ENCODE data around the gene ATOSA.

ATOSA gene

DNA sequence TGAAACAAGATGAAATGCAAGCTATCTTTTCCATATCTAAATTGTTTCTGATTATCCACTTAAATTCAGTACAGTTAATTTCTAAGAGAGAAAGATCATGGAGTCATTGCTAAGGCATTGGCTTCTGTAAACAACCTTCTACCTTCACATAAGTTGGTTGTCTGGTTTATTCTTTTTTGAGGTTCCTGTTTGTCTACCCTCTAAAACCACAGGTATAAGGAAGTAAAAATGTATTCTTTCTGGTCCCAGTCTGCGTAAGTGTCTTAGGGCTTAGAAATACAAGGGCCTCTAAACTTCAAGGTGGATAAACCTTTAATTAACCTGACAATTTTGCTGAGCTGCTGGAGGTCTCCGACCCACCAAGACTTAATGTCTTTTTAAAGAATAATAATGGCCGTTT is 3.6 kb upstream of the ATOSA start:
- Histone ChIP-seq H3K4me1 (ENCODE audit: control insufficient read depth, insufficient read depth, low read length) (0 out of 2 replicates have a peak, but pooled peaks cover 3% of the 10 kb centered on the region), H3K27ac (ENCODE audit: low read depth, low read length) (no peak overlapping the region), H3K36me3 (ENCODE audit: control insufficient read depth, insufficient read depth, low read length) (no peaks in the 10 kb centered on the region), H3K4me3 (ENCODE audit: low read depth, low read length) (no peak overlapping the region), H3K9me3 (ENCODE audit: control insufficient read depth, insufficient read depth, low read length) (no peaks in the 10 kb centered on the region), H3K27me3 (ENCODE audit: control insufficient read depth, insufficient read depth, low read length) (0 out of 2 replicates have a peak, but pooled peaks cover 5% of the 10 kb centered on the region), H3K9ac (ENCODE audit: low read depth, low read length) (no peak overlapping the region)

GRCh38 chr15:52682200-52682599 is 3.0 kb upstream of the ATOSA start:
- H3K9me3 ChIP-seq (ENCODE audit: control insufficient read depth, insufficient read depth, low read length) = no peaks in the 10 kb centered on the region
- no peak overlapping the region for H3K27ac ChIP-seq (ENCODE audit: low read depth, low read length)
- 0 out of 2 replicates have a peak, but pooled peaks cover 7% of the 10 kb centered on the region for H3K4me1 ChIP-seq (ENCODE audit: control insufficient read depth, insufficient read depth, low read length)
- H3K36me3 ChIP-seq (ENCODE audit: control insufficient read depth, insufficient read depth, low read length) = no peaks in the 10 kb centered on the region
- H3K27me3 ChIP-seq (ENCODE audit: control insufficient read depth, insufficient read depth, low read length) = 0 out of 2 replicates have a peak, but pooled peaks cover 5% of the 10 kb centered on the region
- no peak overlapping the region for H3K4me3 ChIP-seq (ENCODE audit: low read depth, low read length)
- H3K9ac ChIP-seq (ENCODE audit: low read depth, low read length) = no peak overlapping the region

- Histone ChIP-seq H3K9me3 (ENCODE audit: control insufficient read depth, insufficient read depth, low read length) (no peaks in the 10 kb centered on the region), H3K9ac (ENCODE audit: low read depth, low read length) (no peak overlapping the region), H3K27ac (ENCODE audit: low read depth, low read length) (no peak overlapping the region), H3K4me3 (ENCODE audit: low read depth, low read length) (no peak overlapping the region), H3K36me3 (ENCODE audit: control insufficient read depth, insufficient read depth, low read length) (no peaks in the 10 kb centered on the region), H3K27me3 (ENCODE audit: control insufficient read depth, insufficient read depth, low read length) (0 out of 2 replicates have a peak, but pooled peaks cover 5% of the 10 kb centered on the region), H3K4me1 (ENCODE audit: control insufficient read depth, insufficient read depth, low read length) (0 out of 2 replicates have a peak, but pooled peaks cover 9% of the 10 kb centered on the region)
Observed at GRCh38 chr15:52681441-52681840, 2.3 kb upstream of the ATOSA start.

- Histone ChIP-seq H3K9ac (ENCODE audit: low read depth, low read length) (no peak overlapping the region), H3K9me3 (ENCODE audit: control insufficient read depth, insufficient read depth, low read length) (no peaks in the 10 kb centered on the region), H3K27ac (ENCODE audit: low read depth, low read length) (no peak overlapping the region), H3K4me3 (ENCODE audit: low read depth, low read length) (no peak overlapping the region), H3K36me3 (ENCODE audit: control insufficient read depth, insufficient read depth, low read length) (no peaks in the 10 kb centered on the region), H3K4me1 (ENCODE audit: control insufficient read depth, insufficient read depth, low read length) (0 out of 2 replicates have a peak, but pooled peaks cover 9% of the 10 kb centered on the region), H3K27me3 (ENCODE audit: control insufficient read depth, insufficient read depth, low read length) (0 out of 2 replicates have a peak, but pooled peaks cover 5% of the 10 kb centered on the region)
Observed at GRCh38 chr15:52680761-52681160, 1.6 kb upstream of the ATOSA start.

GRCh38 chr15:52680041-52680391 is 828 bp upstream of the ATOSA start:
- H3K4me1 ChIP-seq (ENCODE audit: control insufficient read depth, insufficient read depth, low read length) = 0 out of 2 replicates have a peak, but pooled peaks cover 9% of the 10 kb centered on the region
- no peaks in the 10 kb centered on the region for H3K9me3 ChIP-seq (ENCODE audit: control insufficient read depth, insufficient read depth, low read length)
- H3K27ac ChIP-seq (ENCODE audit: low read depth, low read length) = peak overlapping the region; percentile 43
- H3K36me3 ChIP-seq (ENCODE audit: control insufficient read depth, insufficient read depth, low read length) = no peaks in the 10 kb centered on the region
- peak overlapping the region; percentile 82 for H3K4me3 ChIP-seq (ENCODE audit: low read depth, low read length)
- no peak overlapping the region for H3K9ac ChIP-seq (ENCODE audit: low read depth, low read length)
- H3K27me3 ChIP-seq (ENCODE audit: control insufficient read depth, insufficient read depth, low read length) = 0 out of 2 replicates have a peak, but pooled peaks cover 5% of the 10 kb centered on the region

DNA sequence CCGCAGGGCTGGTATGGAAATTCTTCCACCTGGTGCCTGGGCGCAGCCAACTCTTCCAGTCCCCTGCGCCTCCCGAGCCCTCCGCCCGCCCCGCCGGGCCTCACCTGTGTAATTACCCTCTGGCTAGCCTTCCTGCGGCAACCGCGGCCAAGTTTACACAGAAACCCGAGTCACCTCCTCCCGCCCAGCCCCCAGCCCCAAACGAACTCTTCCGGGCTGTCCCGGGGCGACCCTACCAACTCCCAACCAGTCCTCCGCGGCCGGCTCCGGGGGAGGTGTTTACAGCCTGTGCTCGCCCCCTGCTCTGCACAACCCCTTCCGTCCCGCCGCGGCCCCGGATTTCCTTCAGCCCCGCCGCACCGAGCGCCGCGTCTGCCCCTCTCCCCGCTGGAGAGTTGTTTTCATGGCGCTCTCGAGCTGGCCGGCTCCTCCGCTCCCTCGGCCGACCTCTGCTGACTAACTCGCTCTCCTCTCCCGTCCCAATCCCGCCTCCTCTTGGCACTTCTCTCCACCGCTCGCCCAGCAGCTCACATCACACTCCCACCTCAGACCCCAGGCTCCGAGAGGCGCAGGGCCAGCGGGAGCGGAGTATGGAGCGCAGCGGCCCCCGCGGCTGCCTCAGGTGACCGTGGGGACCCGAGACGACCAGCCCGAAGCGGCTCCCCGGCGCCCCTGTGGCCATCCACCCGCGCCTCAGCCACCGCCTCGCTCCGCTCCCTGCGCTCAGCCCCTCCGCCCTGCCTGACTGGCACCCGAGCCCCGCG is 538 bp downstream of the ATOSA start:
- Histone ChIP-seq H3K4me1 (ENCODE audit: control insufficient read depth, insufficient read depth, low read length) (peaks cover 10% of the 10 kb centered on the region), H3K27me3 (ENCODE audit: control insufficient read depth, insufficient read depth, low read length) (0 out of 2 replicates have a peak, but pooled peaks cover 5% of the 10 kb centered on the region), H3K9ac (ENCODE audit: low read depth, low read length) (peak overlapping the region; percentile 49; the same call in 1 of the 2 replicates), H3K9me3 (ENCODE audit: control insufficient read depth, insufficient read depth, low read length) (no peaks in the 10 kb centered on the region), H3K27ac (ENCODE audit: low read depth, low read length) (peak overlapping the region; percentile 81), H3K36me3 (ENCODE audit: control insufficient read depth, insufficient read depth, low read length) (no peaks in the 10 kb centered on the region), H3K4me3 (ENCODE audit: low read depth, low read length) (peak overlapping the region; percentile 82)

- Histone ChIP-seq H3K36me3 (ENCODE audit: control insufficient read depth, insufficient read depth, low read length) (no peaks in the 10 kb centered on the region), H3K4me1 (ENCODE audit: control insufficient read depth, insufficient read depth, low read length) (peaks cover 18% of the 10 kb centered on the region), H3K9ac (ENCODE audit: low read depth, low read length) (peak overlapping the region; percentile 49; the same call in 1 of the 2 replicates), H3K4me3 (ENCODE audit: low read depth, low read length) (peak overlapping the region; percentile 82), H3K27ac (ENCODE audit: low read depth, low read length) (peak overlapping the region; percentile 81), H3K9me3 (ENCODE audit: control insufficient read depth, insufficient read depth, low read length) (no peaks in the 10 kb centered on the region), H3K27me3 (ENCODE audit: control insufficient read depth, insufficient read depth, low read length) (0 out of 2 replicates have a peak, but pooled peaks cover 5% of the 10 kb centered on the region)
Observed at GRCh38 chr15:52677593-52678467, 1.4 kb downstream of the ATOSA start.

DNA sequence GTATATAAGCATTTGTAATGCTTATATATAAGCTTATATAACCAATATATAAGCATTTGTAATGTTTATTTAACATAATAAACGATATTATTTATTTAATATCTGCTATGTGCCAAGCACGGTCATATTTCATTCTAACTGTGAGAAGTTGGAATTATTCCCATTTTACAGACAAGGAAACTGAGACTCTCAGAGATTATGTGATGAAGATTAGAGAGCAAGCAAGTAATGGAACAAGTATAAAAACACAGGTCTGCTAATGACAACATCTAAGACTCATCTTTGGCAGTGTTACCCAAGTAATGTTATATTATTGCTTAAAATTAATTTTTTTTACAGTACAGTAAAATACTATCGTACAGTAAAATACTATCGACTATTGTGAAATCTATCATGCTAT is 4.4 kb downstream of the ATOSA start:
- H3K4me3 ChIP-seq (ENCODE audit: low read depth, low read length) = no peak overlapping the region
- H3K27ac ChIP-seq (ENCODE audit: low read depth, low read length) = no peak overlapping the region
- peaks cover 23% of the 10 kb centered on the region for H3K4me1 ChIP-seq (ENCODE audit: control insufficient read depth, insufficient read depth, low read length)
- no peak overlapping the region for H3K9ac ChIP-seq (ENCODE audit: low read depth, low read length)
- H3K9me3 ChIP-seq (ENCODE audit: control insufficient read depth, insufficient read depth, low read length) = no peaks in the 10 kb centered on the region
- no peaks in the 10 kb centered on the region for H3K27me3 ChIP-seq (ENCODE audit: control insufficient read depth, insufficient read depth, low read length)
- no peaks in the 10 kb centered on the region for H3K36me3 ChIP-seq (ENCODE audit: control insufficient read depth, insufficient read depth, low read length)

DNA sequence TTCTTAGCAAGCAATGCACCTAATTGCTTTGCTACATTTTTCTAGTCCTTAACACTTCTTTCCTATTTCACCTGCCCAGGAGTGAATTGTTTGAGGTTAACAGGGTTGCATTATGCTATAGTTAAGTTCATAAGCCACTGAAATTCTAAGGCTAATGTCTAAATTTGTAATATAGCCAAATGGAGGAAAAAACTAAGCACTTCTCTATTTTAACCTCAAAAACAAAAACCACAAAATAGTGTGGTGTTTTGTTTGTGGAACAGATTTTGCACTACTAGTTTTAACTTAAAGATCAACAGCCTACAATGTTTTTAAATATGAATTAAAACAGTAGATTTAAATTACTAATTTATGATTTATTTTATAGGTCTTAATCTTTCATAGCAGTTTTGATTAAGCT is 5.5 kb downstream of the ATOSA start:
- Histone ChIP-seq H3K36me3 (ENCODE audit: control insufficient read depth, insufficient read depth, low read length) (no peaks in the 10 kb centered on the region), H3K4me3 (ENCODE audit: low read depth, low read length) (no peak overlapping the region), H3K27ac (ENCODE audit: low read depth, low read length) (no peak overlapping the region)

GRCh38 chr15:52673312-52673711 is 5.9 kb downstream of the ATOSA start:
- Histone ChIP-seq H3K36me3 (ENCODE audit: control insufficient read depth, insufficient read depth, low read length) (no peaks in the 10 kb centered on the region), H3K4me3 (ENCODE audit: low read depth, low read length) (no peak overlapping the region), H3K9ac (ENCODE audit: low read depth, low read length) (no peak overlapping the region), H3K9me3 (ENCODE audit: control insufficient read depth, insufficient read depth, low read length) (no peaks in the 10 kb centered on the region), H3K4me1 (ENCODE audit: control insufficient read depth, insufficient read depth, low read length) (peaks cover 23% of the 10 kb centered on the region), H3K27ac (ENCODE audit: low read depth, low read length) (no peak overlapping the region), H3K27me3 (ENCODE audit: control insufficient read depth, insufficient read depth, low read length) (no peaks in the 10 kb centered on the region)

More for the DNA sequence above, 5.5 kb downstream of the ATOSA start:
- Histone ChIP-seq H3K27me3 (ENCODE audit: control insufficient read depth, insufficient read depth, low read length) (no peaks in the 10 kb centered on the region), H3K9me3 (ENCODE audit: control insufficient read depth, insufficient read depth, low read length) (no peaks in the 10 kb centered on the region), H3K4me1 (ENCODE audit: control insufficient read depth, insufficient read depth, low read length) (peaks cover 23% of the 10 kb centered on the region), H3K9ac (ENCODE audit: low read depth, low read length) (no peak overlapping the region)

Data from HUES48 (cell line).